K562 (cell line): ENCODE results near the gene SLC19A1. TPM values are rescaled to one million over a fixed set of nuclear protein-coding genes. Genes with fewer than 3 reads are reported as not detected.

Experiments
- ARHGAP35 ChIP-seq: fragments of 450-650 bp; IDR thresholded peaks from 2 replicates; pipeline ENCODE4 v1.6.1; 2018; ENCODE audit not compliant: partially characterized antibody
- BDP1 ChIP-seq: IDR thresholded peaks from 3 replicates; pipeline ENCODE4 v1.6.1; 2011; ENCODE audit not compliant: insufficient read length, insufficient read depth
- BRD4 ChIP-seq: fragments of 200-600 bp; sonication (generic); IDR thresholded peaks from 2 replicates; pipeline ENCODE4 v1.6.1; 2017; ENCODE audit warnings: inconsistent platforms
- CBX8 ChIP-seq: fragments of 200-600 bp; sonication (generic); IDR thresholded peaks from 2 replicates; pipeline ENCODE4 v1.6.1; 2012; ENCODE audit warnings: borderline replicate concordance, mixed run types, low read depth, mild to moderate bottlenecking, moderate library complexity, mixed read lengths, low read length, control low read depth, inconsistent platforms; ENCODE audit not compliant: poor library complexity, severe bottlenecking; ENCODE audit errors: extremely low read depth
- CC2D1A ChIP-seq: fragments of 450-650 bp; IDR thresholded peaks from 2 replicates; pipeline ENCODE4 v1.6.1; 2017; ENCODE audit warnings: mild to moderate bottlenecking
- GABPA ChIP-seq: fragments of 200-800 bp; sonication (Bioruptor generic); conservative IDR thresholded peaks from 2 replicates; pipeline ENCODE4 v1.6.1; 2016; ENCODE audit warnings: low read depth, missing genetic modification characterization, missing compliant biosample characterization
- HDAC2 ChIP-seq: fragments of 450-650 bp; IDR thresholded peaks from 2 replicates; pipeline ENCODE4 v1.6.1; 2016; ENCODE audit warnings: mild to moderate bottlenecking
- ID3 ChIP-seq, 2 experiments: fragments of 250-450 bp in 1 of 2; fragments of 450-650 bp in 1 of 2; sonication (Bioruptor Pico) in 1 of 2; IDR thresholded peaks; 2 replicates each; pipeline versions ENCODE4 v1.6.1 to v1.8.0; 2016 to 2021; ENCODE audit warnings: mild to moderate bottlenecking in 2 of 2, moderate library complexity in 2 of 2, missing compliant biosample characterization in 1 of 2, missing genetic modification characterization in 1 of 2
- KDM2B ChIP-seq: fragments of 250-450 bp; sonication (Bioruptor Pico); IDR thresholded peaks from 2 replicates; pipeline ENCODE4 v1.8.0; 2021; ENCODE audit warnings: mild to moderate bottlenecking, moderate library complexity
- MAFG ChIP-seq: fragments of 450-650 bp; conservative IDR thresholded peaks from 2 replicates; pipeline ENCODE4 v1.6.1; 2016; ENCODE audit warnings: missing genetic modification characterization, missing compliant biosample characterization
- NFE2L1 ChIP-seq: fragments of 450-650 bp; IDR thresholded peaks from 2 replicates; pipeline ENCODE4 v1.6.1; 2016; ENCODE audit warnings: missing genetic modification characterization, low read depth, mild to moderate bottlenecking, missing compliant biosample characterization, moderate library complexity, borderline replicate concordance
- SAP30 ChIP-seq: fragments of 200-600 bp; sonication (generic); IDR thresholded peaks from 2 replicates; pipeline ENCODE4 v1.6.1; 2012; ENCODE audit warnings: borderline replicate concordance, low read depth, mild to moderate bottlenecking, moderate library complexity, low read length, control low read depth, inconsistent platforms; ENCODE audit not compliant: insufficient read depth, poor library complexity, severe bottlenecking
- SPI1 ChIP-seq: IDR thresholded peaks from 2 replicates; pipeline ENCODE4 v1.6.1; 2011; ENCODE audit warnings: low read depth, low read length, control low read depth, borderline replicate concordance
- SUPT5H ChIP-seq: fragments of 450-650 bp; IDR thresholded peaks from 2 replicates; pipeline ENCODE4 v1.6.1; 2016
- TAF9B ChIP-seq: fragments of 450-650 bp; IDR thresholded peaks from 2 replicates; pipeline ENCODE4 v1.6.1; 2018; ENCODE audit warnings: mild to moderate bottlenecking; ENCODE audit not compliant: partially characterized antibody
- USF2 ChIP-seq: sonication (generic); formaldehyde crosslinking; IDR thresholded peaks from 2 replicates; pipeline ENCODE4 v1.5.0; 2020; ENCODE audit warnings: missing genetic modification reagents
- ZBTB43 ChIP-seq: sonication (generic); formaldehyde crosslinking; IDR thresholded peaks from 2 replicates; pipeline ENCODE4 v1.8.0; 2023; ENCODE audit warnings: mild to moderate bottlenecking, missing genetic modification reagents
- ZNF232 ChIP-seq: sonication (generic); formaldehyde crosslinking; IDR thresholded peaks from 2 replicates; pipeline ENCODE4 v1.8.0; 2022; ENCODE audit warnings: mild to moderate bottlenecking, missing genetic modification reagents
- ZNF785 ChIP-seq: fragments of 250-450 bp; sonication (Bioruptor Pico); IDR thresholded peaks from 2 replicates; pipeline ENCODE4 v1.4.0; 2020; ENCODE audit warnings: mild to moderate bottlenecking
- polyA plus RNA-seq, 8 experiments: library from polyadenylated mRNA; depleted of rRNA in 4 of 8; stranded (reverse) in 5 of 8; unstranded in 3 of 8; fragments of >200 nt; fragmentation: Nextera tagmentation in 2 of 8; fragmentation: Illumina TruSeq in 1 of 8; extraction: Ambion mirVana in 2 of 8; extraction: Trizol in 1 of 8; gene quantifications; 2 replicates each; pipeline versions ENCODE4 v1.2.1 to v1.2.3, GENCODE V29; 2011 to 2014; ENCODE audit warnings: inconsistent platforms in 1 of 8, missing spikeins in 1 of 8
- total RNA-seq, 7 experiments: library from RNA; depleted of rRNA in 6 of 7; stranded (reverse); fragments of >200 nt in 6 of 7; fragmentation: Illumina TruSeq in 2 of 7; extraction: Trizol in 2 of 7; gene quantifications; 2 replicates each; pipeline versions ENCODE4 v1.2.1 to v1.2.3, GENCODE V29; 2011 to 2021; ENCODE audit warnings: low replicate concordance in 1 of 7

The SLC19A1 gene
- total and polyA plus RNA-seq, 9 of the 15 experiments (the other 6 are each of a cell fraction or from before 2014, with no cell fraction given): 0.65 to 88.7 (median 12.0) TPM

GRCh38 chr21:45555557-45556301 is 13.5 kb upstream of the SLC19A1 start (continued):
- TF ChIP-seq BRD4 (no peak), SAP30 (peak; percentile 91), BDP1 (no peak), ARHGAP35 (no peak), HDAC2 (no peak; the same call in 1 of the 2 replicates), MAFG (tag) (no peak), KDM2B (CRISPR knock-in tag) (no peak), GABPA (tag) (0 out of 2 replicates have a peak, but pooled peaks have one; percentile 47), SPI1 (no peak), USF2 (CRISPR knock-in tag) (0 out of 2 replicates have a peak, but pooled peaks have one; percentile 18), ZBTB43 (0 out of 2 replicates have a peak, but pooled peaks have one; percentile 83), SUPT5H (peak; percentile 35; the same call in 1 of the 2 replicates), CBX8 (no peak), ZNF785 (CRISPR knock-in tag) (no peak), NFE2L1 (tag) (no peak), ID3 (CRISPR knock-in tag; IDR thresholded peaks at IDR 0.05) (no peak), ID3 (tag; IDR thresholded peaks at IDR 0.05) (peak; percentile 86), TAF9B (no peak), ZNF232 (CRISPR knock-in tag) (0 out of 2 replicates have a peak, but pooled peaks have one; percentile 57), CC2D1A (peak; percentile 69; the same call in 1 of the 2 replicates)
